Brain microvascular endothelial cell (primary cell): ENCODE data around the gene ZSCAN10.

Experiments
- DNase-seq: peaks from one replicate; pipeline ENCODE4 v3.0.0-alpha.2; 2020
- H3K27ac ChIP-seq: fragments of 250-450 bp; sonication (Bioruptor Pico); 2 replicates; pipeline ENCODE4 v1.5.1; 2020; ENCODE audit warnings: mild to moderate bottlenecking, moderate library complexity
- H3K27me3 ChIP-seq: fragments of 250-450 bp; sonication (Bioruptor Pico); replicated peaks from 2 replicates; pipeline ENCODE4 v1.5.1; 2020; ENCODE audit warnings: mild to moderate bottlenecking
- H3K36me3 ChIP-seq: fragments of 250-450 bp; sonication (Bioruptor Pico); replicated peaks from 2 replicates; pipeline ENCODE4 v1.5.1; 2020; ENCODE audit warnings: mild to moderate bottlenecking
- H3K4me3 ChIP-seq: 2 replicates; pipeline ENCODE4 v1.5.1; 2011; ENCODE audit warnings: low read depth, mild to moderate bottlenecking, control low read depth, low read length, moderate library complexity
- CTCF ChIP-seq: IDR thresholded peaks from 2 replicates; pipeline ENCODE4 v1.5.1; 2011; ENCODE audit warnings: low read depth, mild to moderate bottlenecking, moderate library complexity, low read length, control low read depth, inconsistent platforms; ENCODE audit errors: missing control alignments
- in situ Hi-C: cut with HindIII; loops from 2 replicates; pipeline ENCODE4 v1.10.0; 2017; ENCODE audit warnings: low sequenced_read_pairs, low pct_ligation_motif_present

The ZSCAN10 gene

GRCh38 chr16:3145151-3145550, 46.1 kb upstream of the ZSCAN10 start:
- in situ Hi-C loops: no loop called here
- no peak for DNase-seq

GRCh38 chr16:3144321-3144983, 45.4 kb upstream of the ZSCAN10 start:
- H3K36me3 ChIP-seq: peaks cover 16% of the 10 kb centered on the region
- in situ Hi-C loops: no loop called here
- H3K27me3 ChIP-seq: no peaks in the 10 kb centered on the region
- no peak for TF ChIP-seq CTCF
- no peak overlapping the region for H3K27ac ChIP-seq
- no peak for DNase-seq
- no peak overlapping the region for H3K4me3 ChIP-seq

More at GRCh38 chr16:3145151-3145550, 46.1 kb upstream of the ZSCAN10 start:
- no peak overlapping the region for H3K4me3 ChIP-seq
- H3K27ac ChIP-seq: no peak overlapping the region
- H3K36me3 ChIP-seq: peaks cover 16% of the 10 kb centered on the region
- no peaks in the 10 kb centered on the region for H3K27me3 ChIP-seq
- no peak for TF ChIP-seq CTCF

GRCh38 chr16:3143598-3144320, 44.7 kb upstream of the ZSCAN10 start:
- Histone ChIP-seq H3K4me3 (no peak overlapping the region), H3K27ac (no peak overlapping the region), H3K36me3 (peaks cover 16% of the 10 kb centered on the region)

GRCh38 chr16:3143189-3143588, 44.1 kb upstream of the ZSCAN10 start:
- DNase-seq: no peak
- Histone ChIP-seq H3K4me3 (no peak overlapping the region), H3K27me3 (no peaks in the 10 kb centered on the region), H3K27ac (no peak overlapping the region), H3K36me3 (peaks cover 16% of the 10 kb centered on the region)
- no peak for TF ChIP-seq CTCF
- in situ Hi-C loops: no loop called here

More at GRCh38 chr16:3143598-3144320, 44.7 kb upstream of the ZSCAN10 start:
- no peaks in the 10 kb centered on the region for H3K27me3 ChIP-seq
- in situ Hi-C loops: no loop called here
- no peak for TF ChIP-seq CTCF
- no peak for DNase-seq

- no peak overlapping the region for H3K4me3 ChIP-seq
- in situ Hi-C loops: no loop called here
- DNase-seq: no peak
Measured at GRCh38 chr16:3142770-3143169, 43.7 kb upstream of the ZSCAN10 start.

More at GRCh38 chr16:3142770-3143169, 43.7 kb upstream of the ZSCAN10 start:
- Histone ChIP-seq H3K27me3 (no peaks in the 10 kb centered on the region), H3K36me3 (peaks cover 16% of the 10 kb centered on the region), H3K27ac (no peak overlapping the region)
- TF ChIP-seq CTCF: no peak
